Islet of Langerhans (tissue), 1 donor: ENCODE results near the gene ARHGEF3.

Source experiments
- FAIRE-seq: peaks from one replicate; lab custom pipeline; 2011; peaks lifted over from hg19 to GRCh38; lab: Jason Lieb, UNC

The ARHGEF3 gene

GRCh38 chr3:56680054-56680580 is 121.6 kb downstream of the ARHGEF3 start:
- FAIRE-seq = no peak
